Measurements from ENCODE around the gene GAB2. TPM values are rescaled to one million over a fixed set of nuclear protein-coding genes. Genes with fewer than 3 reads are reported as not detected.
A peak's percentile ranks its signal among the peaks of the same experiment; 100 is the strongest.

The GAB2 gene
- total and polyA plus RNA-seq, 8 donors, result 18.8 to 59.6 (median 19.7) TPM

DNA sequence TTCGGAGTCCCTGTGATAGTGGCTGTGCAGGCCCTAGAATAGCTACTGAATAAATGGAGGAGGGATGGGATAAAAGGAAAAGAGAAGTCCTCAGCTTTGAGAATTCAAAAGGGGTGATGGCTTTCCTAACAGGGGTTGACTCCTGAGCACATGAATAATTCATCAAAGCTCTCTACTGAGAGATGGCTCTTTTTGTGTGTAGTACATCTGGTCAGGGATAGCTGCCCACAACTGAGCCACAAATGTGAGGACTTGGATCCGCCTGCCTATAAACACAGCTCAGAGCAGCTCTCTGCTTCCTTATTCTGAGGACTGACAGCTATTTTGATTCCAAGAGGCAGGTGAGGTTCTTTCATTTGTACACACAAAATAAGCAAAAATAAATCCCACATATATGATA lies 146.6 kb downstream of the GAB2 start:
- TF ChIP-seq, protein P1, sequence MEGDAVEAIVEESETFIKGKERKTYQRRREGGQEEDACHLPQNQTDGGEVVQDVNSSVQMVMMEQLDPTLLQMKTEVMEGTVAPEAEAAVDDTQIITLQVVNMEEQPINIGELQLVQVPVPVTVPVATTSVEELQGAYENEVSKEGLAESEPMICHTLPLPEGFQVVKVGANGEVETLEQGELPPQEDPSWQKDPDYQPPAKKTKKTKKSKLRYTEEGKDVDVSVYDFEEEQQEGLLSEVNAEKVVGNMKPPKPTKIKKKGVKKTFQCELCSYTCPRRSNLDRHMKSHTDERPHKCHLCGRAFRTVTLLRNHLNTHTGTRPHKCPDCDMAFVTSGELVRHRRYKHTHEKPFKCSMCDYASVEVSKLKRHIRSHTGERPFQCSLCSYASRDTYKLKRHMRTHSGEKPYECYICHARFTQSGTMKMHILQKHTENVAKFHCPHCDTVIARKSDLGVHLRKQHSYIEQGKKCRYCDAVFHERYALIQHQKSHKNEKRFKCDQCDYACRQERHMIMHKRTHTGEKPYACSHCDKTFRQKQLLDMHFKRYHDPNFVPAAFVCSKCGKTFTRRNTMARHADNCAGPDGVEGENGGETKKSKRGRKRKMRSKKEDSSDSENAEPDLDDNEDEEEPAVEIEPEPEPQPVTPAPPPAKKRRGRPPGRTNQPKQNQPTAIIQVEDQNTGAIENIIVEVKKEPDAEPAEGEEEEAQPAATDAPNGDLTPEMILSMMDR (IDR thresholded peaks at IDR 0.05), result no peak
- Histone ChIP-seq H3K27ac (no peak overlapping the region), H3K4me1 (peaks cover 0 to 17% of the 10 kb centered on the region in 2 donors), H3K4me3 (no peak overlapping the region), H3K36me3 (peaks cover 0 to 16% of the 10 kb centered on the region in 2 donors), H3K27me3 (no peaks in the 10 kb centered on the region), H3K9me3 (peaks cover 0 to 11% of the 10 kb centered on the region in 2 donors)
- no peak for DNase-seq
- no peak for ATAC-seq
- intact Hi-C loops (cut with DNase I), result no loop called here

DNA sequence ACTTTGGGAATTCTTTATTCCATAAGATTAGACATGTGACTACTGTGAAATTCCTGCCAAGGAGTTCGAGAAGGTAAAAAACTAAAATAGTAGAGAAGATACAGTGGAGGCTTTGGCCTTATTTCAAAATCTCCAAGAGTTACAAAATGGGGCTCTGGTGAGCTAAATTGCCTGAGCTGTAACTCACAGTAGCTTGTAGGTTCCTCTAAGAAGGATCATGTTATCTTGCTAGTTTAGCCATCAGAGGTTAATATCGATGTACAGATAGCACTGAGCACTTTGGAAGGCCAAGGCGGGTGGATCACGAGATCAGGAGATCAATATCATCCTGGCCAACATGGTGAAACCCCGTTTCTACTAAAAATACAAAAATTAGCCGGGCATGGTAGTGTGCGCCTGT lies 147.8 kb downstream of the GAB2 start:
- Histone ChIP-seq H3K9me3 (peaks cover 0 to 11% of the 10 kb centered on the region in 2 donors), H3K36me3 (peaks cover 0 to 16% of the 10 kb centered on the region in 2 donors), H3K4me3 (no peak overlapping the region), H3K27ac (peak overlapping the region; percentile 55 to 66), H3K27me3 (no peaks in the 10 kb centered on the region), H3K4me1 (peaks cover 0 to 17% of the 10 kb centered on the region in 2 donors)
- ATAC-seq (no peak), DNase-seq (no peak)
- intact Hi-C loops (cut with DNase I), result no loop called here
- TF ChIP-seq, protein P1 (IDR thresholded peaks at IDR 0.05), result no peak

DNA sequence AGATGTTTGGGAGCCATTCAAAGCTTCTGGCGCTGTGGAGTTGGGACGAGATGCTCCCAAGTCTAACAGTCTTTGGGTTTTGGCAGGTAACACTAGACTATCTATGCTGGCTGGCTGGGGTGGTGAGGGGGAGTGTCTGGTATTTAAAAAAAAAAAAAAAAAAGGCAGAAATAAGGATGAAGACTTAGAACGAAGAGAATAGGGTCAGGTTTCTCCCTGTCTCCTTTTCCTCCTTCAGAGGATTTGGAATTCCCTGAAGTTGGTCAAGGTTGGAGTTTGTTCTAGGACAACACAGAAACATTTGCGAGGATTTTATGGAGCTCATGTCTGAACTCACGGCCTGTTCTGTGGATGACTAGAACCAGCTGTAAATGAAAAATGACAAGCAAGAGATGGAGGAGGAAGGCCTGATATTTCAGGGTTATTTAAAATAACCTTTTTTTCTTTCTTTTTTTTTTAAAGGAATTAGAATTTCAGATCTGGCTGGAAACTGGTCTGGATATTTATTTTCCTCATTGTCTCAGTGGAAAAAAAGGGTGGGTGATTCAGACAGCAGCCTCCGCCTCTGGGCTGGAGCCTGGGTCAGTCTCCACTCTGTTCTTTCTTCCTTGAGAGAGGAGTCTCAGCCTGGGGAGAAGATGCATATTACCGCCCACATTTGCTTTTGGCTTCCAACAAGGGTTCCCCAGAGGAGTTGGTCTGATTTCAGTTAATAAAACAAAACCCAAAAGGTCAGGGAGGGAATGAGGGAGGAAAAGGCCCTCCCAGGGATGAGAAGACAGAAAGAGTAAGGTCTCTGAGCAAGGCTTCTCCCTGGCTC lies 148.8 kb downstream of the GAB2 start:
- peak in 1 of 4 donors; percentile 56 for DNase-seq
- H3K27ac ChIP-seq, result peak overlapping the region; percentile 55 to 66
- peaks cover 0 to 16% of the 10 kb centered on the region in 2 donors for H3K36me3 ChIP-seq
- H3K27me3 ChIP-seq, result no peaks in the 10 kb centered on the region
- peak; percentile 78 for ATAC-seq
- H3K4me1 ChIP-seq, result peaks cover 0 to 17% of the 10 kb centered on the region in 2 donors
- TF ChIP-seq, protein P1 (IDR thresholded peaks at IDR 0.05), result no peak
- H3K9me3 ChIP-seq, result peaks cover 0 to 11% of the 10 kb centered on the region in 2 donors
- intact Hi-C loops (cut with DNase I), result no loop called here
- no peak overlapping the region for H3K4me3 ChIP-seq

DNA sequence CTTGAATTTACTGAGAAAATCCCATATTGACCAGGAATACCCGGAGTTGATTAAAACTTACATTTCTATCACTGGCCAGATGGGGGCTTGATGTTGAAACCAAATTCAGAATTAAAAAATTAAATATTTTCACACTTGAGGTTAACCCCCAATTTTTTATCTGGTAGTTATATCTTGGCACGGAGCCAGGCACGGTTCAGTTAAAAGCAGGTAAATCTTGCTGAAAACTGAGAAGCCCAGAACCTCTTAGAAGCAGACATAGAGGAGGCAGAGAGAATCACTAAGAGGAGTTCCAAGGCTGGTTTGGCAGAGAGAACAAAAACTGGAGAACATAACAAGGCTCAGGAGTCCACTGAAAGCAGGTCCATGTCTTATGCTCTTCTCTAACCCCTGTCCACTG lies 151.2 kb downstream of the GAB2 start:
- no peak for ATAC-seq
- DNase-seq, result no peak

GRCh38 chr11:78265326-78265725 lies 152.3 kb downstream of the GAB2 start:
- intact Hi-C loops (cut with DNase I), result no loop called here
- Histone ChIP-seq H3K4me3 (no peak overlapping the region), H3K4me1 (peaks cover 0 to 21% of the 10 kb centered on the region in 2 donors), H3K27me3 (no peaks in the 10 kb centered on the region), H3K36me3 (no peaks in the 10 kb centered on the region), H3K27ac (no peak overlapping the region), H3K9me3 (no peaks in the 10 kb centered on the region)
- TF ChIP-seq, protein P1 (IDR thresholded peaks at IDR 0.05), result no peak
- ATAC-seq (no peak), DNase-seq (no peak)

More for the DNA sequence above, 151.2 kb downstream of the GAB2 start:
- peaks cover 0 to 18% of the 10 kb centered on the region in 2 donors for H3K4me1 ChIP-seq
- TF ChIP-seq, protein P1 (IDR thresholded peaks at IDR 0.05), result no peak
- no peaks in the 10 kb centered on the region for H3K36me3 ChIP-seq
- intact Hi-C loops (cut with DNase I), result no loop called here
- no peak overlapping the region for H3K4me3 ChIP-seq
- H3K9me3 ChIP-seq, result no peaks in the 10 kb centered on the region
- H3K27ac ChIP-seq, result no peak overlapping the region
- no peaks in the 10 kb centered on the region for H3K27me3 ChIP-seq

Measured in left lung (tissue), 10 donors.